GM15510 (cell line): ENCODE results near the gene ZCCHC24.

Experiments
- POLR2A ChIP-seq: IDR thresholded peaks from 3 replicates; pipeline ENCODE4 v1.6.1; 2011; ENCODE audit warnings: borderline replicate concordance; ENCODE audit not compliant: insufficient read length; ENCODE audit errors: extremely low read depth

Gene ZCCHC24

GRCh38 chr10:79460687-79461086 lies 15.3 kb upstream of the ZCCHC24 start:
- TF ChIP-seq POLR2A, result no peak

DNA sequence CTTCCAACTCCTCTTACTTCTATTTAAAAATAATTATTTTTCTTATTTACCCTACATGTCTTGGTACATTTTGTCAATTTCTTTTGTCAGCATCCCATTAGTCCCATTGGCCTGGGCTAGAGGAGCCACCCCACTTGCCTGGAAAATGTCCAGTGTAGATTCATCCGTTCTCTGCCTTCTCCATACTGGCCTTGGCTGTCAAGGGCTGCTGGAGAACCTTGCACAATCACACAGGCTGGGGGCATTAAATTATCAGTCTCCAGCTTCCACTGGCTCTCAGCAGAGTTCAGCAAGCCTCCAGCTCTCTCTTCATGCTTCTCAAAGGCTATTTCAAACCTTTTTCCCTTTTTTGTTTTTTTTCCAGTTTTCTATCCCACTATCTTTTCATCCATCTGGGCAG lies 13.8 kb upstream of the ZCCHC24 start:
- TF ChIP-seq POLR2A, result no peak

DNA sequence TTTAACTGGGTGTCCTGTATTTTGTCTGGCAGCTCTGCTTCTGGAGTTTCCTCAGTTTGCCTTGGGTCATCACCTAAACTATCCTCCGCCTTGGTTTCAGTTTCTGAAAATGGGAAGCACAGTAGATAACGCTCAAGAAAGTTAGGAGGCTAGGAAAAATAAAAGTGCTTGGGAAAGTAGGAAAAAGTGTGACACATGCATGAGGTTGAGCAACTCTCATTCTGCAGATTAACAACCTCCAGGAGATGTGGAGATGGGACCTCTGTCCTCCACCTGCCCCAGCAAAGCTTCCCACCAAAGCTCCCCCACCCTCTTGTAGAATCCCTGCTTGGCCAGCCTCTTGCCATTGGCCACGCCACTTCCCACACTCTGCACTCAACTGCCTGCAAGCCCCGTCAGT lies 13.1 kb upstream of the ZCCHC24 start:
- no peak for TF ChIP-seq POLR2A

- TF ChIP-seq POLR2A, result no peak
Observed at GRCh38 chr10:79457256-79457785, 11.9 kb upstream of the ZCCHC24 start.

- TF ChIP-seq POLR2A, result no peak
Observed at GRCh38 chr10:79454259-79454658, 8.8 kb upstream of the ZCCHC24 start.

GRCh38 chr10:79453392-79453791 lies 8.0 kb upstream of the ZCCHC24 start:
- no peak for TF ChIP-seq POLR2A

DNA sequence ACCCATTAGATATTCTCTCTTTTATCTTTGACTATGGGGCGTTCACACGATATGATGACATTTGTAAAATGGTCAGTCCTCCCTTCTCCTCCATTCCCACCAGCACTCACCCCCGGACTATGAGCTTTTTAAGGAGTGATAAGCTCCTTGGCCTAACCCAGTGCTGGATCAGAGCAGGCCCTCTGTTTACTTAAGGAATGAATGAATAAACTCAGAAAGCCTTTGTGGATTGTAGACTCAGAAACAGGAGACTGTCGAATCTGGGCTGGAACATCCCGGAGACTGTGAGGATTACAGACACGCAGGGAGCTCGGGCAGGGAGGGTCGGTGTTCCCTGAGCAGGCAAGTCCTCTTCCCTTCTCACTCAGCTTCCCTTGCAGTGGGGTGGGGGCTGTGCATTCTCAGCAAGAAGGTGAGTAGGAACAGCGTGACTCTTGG lies 6.8 kb upstream of the ZCCHC24 start:
- TF ChIP-seq POLR2A, result no peak

- no peak for TF ChIP-seq POLR2A
Observed at GRCh38 chr10:79451046-79451699, 5.7 kb upstream of the ZCCHC24 start.

GRCh38 chr10:79449181-79450146 lies 4.0 kb upstream of the ZCCHC24 start:
- TF ChIP-seq POLR2A, result no peak

DNA sequence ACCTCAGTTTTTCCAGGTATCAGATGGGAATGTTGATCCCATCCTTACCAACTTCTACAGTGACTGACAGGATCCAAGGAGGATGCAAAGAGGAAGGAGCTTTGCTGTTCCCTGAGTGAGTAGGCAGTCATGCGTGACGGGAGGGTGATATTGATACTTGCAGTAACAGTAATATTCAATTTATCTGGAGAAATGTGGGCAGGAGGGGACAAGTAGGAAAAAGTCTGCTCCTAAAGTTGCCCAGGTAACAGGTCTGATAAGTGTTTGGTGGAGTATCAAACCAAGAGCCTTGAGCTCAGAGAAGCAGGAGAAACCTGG lies 3.3 kb upstream of the ZCCHC24 start:
- TF ChIP-seq POLR2A, result no peak

DNA sequence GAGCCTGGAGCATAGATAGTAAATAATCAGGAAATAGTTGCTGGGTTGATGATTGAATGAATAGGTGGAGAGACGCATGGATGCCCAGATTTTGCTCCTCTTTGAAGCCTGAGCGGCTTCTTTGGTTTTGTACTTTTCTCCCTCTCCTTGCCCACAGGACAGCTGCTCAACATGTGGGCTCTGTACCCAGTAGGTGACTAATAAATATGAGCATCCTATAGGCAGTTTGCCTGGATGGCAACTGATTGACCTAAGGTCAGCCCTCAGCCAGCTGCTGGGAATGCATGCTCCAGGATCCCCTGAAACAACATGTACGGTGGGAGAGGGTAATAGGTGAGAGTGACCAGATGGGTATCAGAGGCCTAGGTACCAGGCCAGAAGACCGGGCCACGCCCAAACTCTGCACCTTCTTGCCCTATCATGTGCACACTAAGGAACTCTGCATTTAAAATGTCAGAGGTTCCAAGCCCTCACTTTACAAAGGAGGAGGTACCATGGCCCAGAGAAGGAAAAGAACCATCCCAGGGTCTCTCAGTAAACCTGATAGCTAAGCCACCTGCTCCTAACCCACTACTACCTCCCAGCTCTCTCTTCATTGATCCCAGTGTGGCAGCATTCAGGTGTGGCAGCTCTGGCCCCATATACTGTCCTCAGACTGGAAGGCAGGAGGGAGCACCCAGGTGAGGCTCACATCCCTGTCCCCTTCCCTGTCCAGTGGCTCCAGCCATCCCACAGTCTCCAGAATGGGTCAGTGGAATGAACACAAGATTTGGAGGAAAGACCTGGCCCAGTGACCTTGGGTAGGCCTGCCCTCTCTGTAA lies 2.7 kb upstream of the ZCCHC24 start:
- no peak for TF ChIP-seq POLR2A

- TF ChIP-seq POLR2A, result no peak
Observed at GRCh38 chr10:79446758-79447084, 1.3 kb upstream of the ZCCHC24 start.

GRCh38 chr10:79445977-79446757 lies 743 bp upstream of the ZCCHC24 start:
- TF ChIP-seq POLR2A, result no peak
